Mammary epithelial cell (primary cell): ENCODE data around the gene AIPL1.

Source experiments
- CTCF ChIP-seq, 2 donors: IDR thresholded peaks in 1 of 2; conservative IDR thresholded peaks in 1 of 2; 2 replicates each; pipeline ENCODE4 v1.5.1; 2011 to 2012; ENCODE audit warnings: inconsistent platforms in 2 of 2, low read length in 2 of 2, mild to moderate bottlenecking in 2 of 2, control low read depth in 1 of 2, low read depth in 1 of 2; ENCODE audit not compliant: insufficient read depth in 1 of 2; ENCODE audit errors: extremely low read depth in 1 of 2
- EZH2 ChIP-seq: IDR thresholded peaks from 2 replicates; pipeline ENCODE4 v1.6.1; 2012; ENCODE audit warnings: low read length, inconsistent platforms, borderline replicate concordance

- TF ChIP-seq CTCF (conservative IDR thresholded peaks at IDR 0.05 in 1 of 2, IDR thresholded peaks at IDR 0.05 in 1 of 2; ENCODE audit: extremely low read depth in 1 of 2, insufficient read depth in 1 of 2, low read depth in 1 of 2, low read length in 2 of 2), result no peak
- no peak for TF ChIP-seq EZH2
Observed at GRCh38 chr17:6457688-6458459, 23.0 kb upstream of the AIPL1 start.
